ENCODE results near the gene HOPX.
A peak's percentile ranks its signal among the peaks of the same experiment; 100 is the strongest.
"Not testable (repeated sequence)": the region's sequence is repeated elsewhere in the genome, so short reads cannot be mapped to it uniquely, and the experiment has no call there.

The HOPX gene

GRCh38 chr4:56686537-56687231 is 5.6 kb upstream of the HOPX start:
- no peak for DNase-seq

- DNase-seq: no peak
Measured at GRCh38 chr4:56684320-56685050, 3.4 kb upstream of the HOPX start.

GRCh38 chr4:56683455-56683854 is 2.4 kb upstream of the HOPX start:
- DNase-seq: no peak

- no peak for DNase-seq
Measured at GRCh38 chr4:56681853-56682525, 893 bp upstream of the HOPX start.

GRCh38 chr4:56680266-56680665 is 830 bp downstream of the HOPX start:
- no peak for DNase-seq

GRCh38 chr4:56677711-56678110 is 3.4 kb downstream of the HOPX start:
- DNase-seq: no peak

GRCh38 chr4:56674984-56675383 is 6.1 kb downstream of the HOPX start:
- DNase-seq: no peak

GRCh38 chr4:56671860-56672259 is 9.2 kb downstream of the HOPX start:
- no peak for DNase-seq

- no peak for DNase-seq
Measured at GRCh38 chr4:56671373-56671772, 9.7 kb downstream of the HOPX start.

- no peak for DNase-seq
Measured at GRCh38 chr4:56668267-56668666, 12.8 kb downstream of the HOPX start.

- DNase-seq: not testable (repeated sequence)
Measured at GRCh38 chr4:56667396-56667795, 13.7 kb downstream of the HOPX start.

GRCh38 chr4:56666279-56666678 is 14.8 kb downstream of the HOPX start:
- no peak for DNase-seq

GRCh38 chr4:56665781-56666180 is 15.3 kb downstream of the HOPX start:
- no peak for DNase-seq

- DNase-seq: no peak
Measured at GRCh38 chr4:56662782-56663468, 18.2 kb downstream of the HOPX start.

GRCh38 chr4:56659946-56660345 is 21.1 kb downstream of the HOPX start:
- no peak for DNase-seq

- no peak for DNase-seq
Measured at GRCh38 chr4:56658528-56658927, 22.6 kb downstream of the HOPX start.

GRCh38 chr4:56657818-56658217 is 23.3 kb downstream of the HOPX start:
- DNase-seq: no peak

GRCh38 chr4:56657128-56657527 is 24.0 kb downstream of the HOPX start:
- no peak for DNase-seq

GRCh38 chr4:56656346-56656643 is 24.8 kb downstream of the HOPX start:
- no peak for DNase-seq

GRCh38 chr4:56655627-56656345 is 25.3 kb downstream of the HOPX start:
- peak; percentile 30 for DNase-seq

- no peak for DNase-seq
Measured at GRCh38 chr4:56655209-56655626, 25.9 kb downstream of the HOPX start.

- DNase-seq: no peak
Measured at GRCh38 chr4:56654238-56654632, 26.9 kb downstream of the HOPX start.

Measured in NCI-H510A (cell line).